Stimulated activated naive CD4-positive, alpha-beta T cell treated with Interleukin-2 at 50 U/mL for 16 hours (primary cell): ENCODE measurements around the gene CLIC4.
"Not testable (repeated sequence)": the region's sequence is repeated elsewhere in the genome, so short reads cannot be mapped to it uniquely, and the experiment has no call there.

Experiments used
- DNase-seq: peaks from one replicate; lab custom pipeline; 2025; lab: John Stamatoyannopoulos, UW

The CLIC4 gene

DNA sequence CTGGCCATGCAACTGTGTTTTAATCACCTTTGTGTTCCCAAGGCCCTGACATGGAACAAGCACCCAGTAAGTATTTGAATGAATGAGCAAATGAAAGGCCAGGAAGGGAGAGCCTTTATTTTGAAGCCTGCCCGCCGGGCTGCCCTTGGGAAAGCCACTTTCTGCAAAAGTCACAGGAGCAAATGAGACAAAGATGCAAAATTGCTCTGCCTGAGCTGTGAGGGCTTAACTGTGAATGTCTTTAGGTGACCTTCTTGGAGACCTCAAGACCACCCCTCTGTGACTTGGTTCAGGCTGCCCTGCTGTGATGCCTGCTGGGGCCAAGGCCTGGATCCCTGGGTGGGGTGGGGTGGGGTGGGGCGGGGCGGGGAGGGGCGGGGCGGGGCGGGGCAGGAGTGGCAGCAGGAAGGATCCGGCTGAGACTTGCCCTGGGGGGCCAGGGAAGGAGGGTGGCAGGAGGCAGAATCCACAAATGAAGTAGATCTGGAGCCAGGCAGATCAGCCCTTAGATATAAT lies 130.8 kb downstream of the CLIC4 start:
- no peak for DNase-seq

DNA sequence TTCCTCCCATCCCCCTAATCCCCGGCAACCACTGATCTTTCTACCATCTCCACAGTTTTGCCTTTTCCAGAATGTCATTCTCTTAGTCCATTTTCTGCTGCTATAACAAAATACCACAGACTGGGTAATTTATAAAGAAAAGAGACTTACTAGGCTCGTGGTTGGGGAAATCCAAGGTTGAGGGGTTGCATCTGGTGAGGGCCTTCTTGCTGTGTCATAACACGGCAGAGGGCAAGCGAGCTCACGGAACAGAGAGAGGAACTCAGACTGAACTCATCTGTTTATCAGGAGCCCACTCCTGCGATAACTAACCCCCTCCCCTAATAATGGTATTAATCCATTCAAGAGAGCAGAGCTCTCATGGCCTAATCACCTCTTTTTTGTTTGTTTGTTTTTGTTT lies 132.8 kb downstream of the CLIC4 start:
- no peak for DNase-seq

DNA sequence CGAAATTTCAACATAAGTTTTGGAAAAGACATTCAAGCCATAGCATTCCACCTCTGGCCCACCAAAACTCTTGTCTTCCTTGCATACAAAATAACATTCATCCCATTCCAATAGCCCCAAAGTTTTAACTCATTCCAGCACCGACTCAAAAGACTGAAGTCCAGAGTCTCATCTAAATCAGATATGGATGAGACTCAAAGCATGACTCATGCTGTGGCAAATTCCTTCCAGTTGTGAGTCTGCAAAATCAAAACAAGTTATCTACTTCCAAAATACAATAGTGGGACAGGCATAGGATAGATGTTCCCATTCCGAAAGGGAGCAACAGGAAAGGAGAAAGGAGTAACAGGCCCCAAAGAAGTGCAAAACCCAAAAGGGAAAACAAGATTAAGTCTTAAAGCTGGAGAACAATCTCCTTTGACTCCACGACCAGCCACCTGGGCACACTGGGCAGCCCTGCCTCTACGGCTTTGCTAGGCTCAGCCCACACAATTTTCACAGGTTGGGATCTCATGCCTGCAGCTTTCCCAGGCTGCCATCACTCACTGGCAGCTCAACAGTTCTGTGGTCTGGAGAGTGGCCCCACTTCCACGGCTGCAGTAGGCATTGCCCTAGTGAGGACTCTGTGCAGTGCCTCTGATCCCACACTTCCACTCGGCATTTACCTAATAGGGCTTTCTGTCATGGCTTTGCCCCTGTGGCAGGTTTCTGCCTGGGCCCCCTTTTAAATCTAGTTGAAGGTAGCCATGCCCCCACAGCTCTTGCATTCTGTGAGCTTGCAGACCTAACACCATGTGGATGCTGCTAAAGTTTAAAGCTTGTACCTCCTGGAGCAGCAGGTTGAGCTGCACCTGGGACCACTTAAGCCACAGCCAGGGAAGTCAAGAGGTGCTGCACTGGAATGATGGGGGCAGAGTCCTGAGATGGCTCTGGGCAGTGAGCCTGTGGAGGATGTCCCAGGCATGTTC lies 133.8 kb downstream of the CLIC4 start:
- no peak for DNase-seq

DNA sequence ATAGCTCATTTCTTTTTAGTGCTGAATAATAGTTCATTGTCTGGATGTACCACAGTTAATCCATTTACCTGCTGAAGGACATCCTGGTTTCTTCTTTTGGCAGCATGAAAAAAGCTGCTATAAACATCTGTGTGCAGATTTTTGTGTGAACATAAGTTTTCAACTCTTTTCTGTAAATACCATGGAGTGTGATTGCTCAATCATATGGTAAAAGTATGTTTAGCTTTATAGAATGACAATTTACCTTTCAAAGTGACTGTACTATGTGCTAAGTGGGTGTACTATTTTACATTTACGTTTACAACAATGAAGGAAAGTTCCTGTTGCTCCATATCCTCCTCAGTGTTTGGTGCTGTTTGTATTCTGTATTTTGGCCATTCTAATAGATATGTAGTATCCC lies 135.8 kb downstream of the CLIC4 start:
- no peak for DNase-seq

DNA sequence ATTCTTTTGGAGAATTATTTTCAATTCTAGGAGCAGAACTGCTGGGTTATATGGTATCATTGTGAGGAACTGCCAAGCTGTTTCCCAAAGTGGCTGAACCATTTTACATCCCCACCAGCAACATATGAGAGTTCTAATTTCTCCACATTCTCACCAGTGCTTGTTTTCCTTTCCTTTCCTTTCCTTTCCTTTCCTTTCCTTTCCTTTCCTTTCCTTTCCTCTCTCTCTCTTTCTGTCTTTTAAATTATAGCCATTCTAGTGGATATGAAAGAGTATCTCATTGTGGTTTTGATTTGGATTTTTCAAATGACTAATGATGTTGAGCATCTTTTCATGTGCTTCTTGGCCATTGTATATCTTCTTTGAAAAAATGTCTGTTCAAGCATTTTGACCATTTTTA lies 139.5 kb downstream of the CLIC4 start:
- no peak for DNase-seq

- DNase-seq = no peak
Observed at GRCh38 chr1:24886241-24886640, 141.0 kb downstream of the CLIC4 start.

DNA sequence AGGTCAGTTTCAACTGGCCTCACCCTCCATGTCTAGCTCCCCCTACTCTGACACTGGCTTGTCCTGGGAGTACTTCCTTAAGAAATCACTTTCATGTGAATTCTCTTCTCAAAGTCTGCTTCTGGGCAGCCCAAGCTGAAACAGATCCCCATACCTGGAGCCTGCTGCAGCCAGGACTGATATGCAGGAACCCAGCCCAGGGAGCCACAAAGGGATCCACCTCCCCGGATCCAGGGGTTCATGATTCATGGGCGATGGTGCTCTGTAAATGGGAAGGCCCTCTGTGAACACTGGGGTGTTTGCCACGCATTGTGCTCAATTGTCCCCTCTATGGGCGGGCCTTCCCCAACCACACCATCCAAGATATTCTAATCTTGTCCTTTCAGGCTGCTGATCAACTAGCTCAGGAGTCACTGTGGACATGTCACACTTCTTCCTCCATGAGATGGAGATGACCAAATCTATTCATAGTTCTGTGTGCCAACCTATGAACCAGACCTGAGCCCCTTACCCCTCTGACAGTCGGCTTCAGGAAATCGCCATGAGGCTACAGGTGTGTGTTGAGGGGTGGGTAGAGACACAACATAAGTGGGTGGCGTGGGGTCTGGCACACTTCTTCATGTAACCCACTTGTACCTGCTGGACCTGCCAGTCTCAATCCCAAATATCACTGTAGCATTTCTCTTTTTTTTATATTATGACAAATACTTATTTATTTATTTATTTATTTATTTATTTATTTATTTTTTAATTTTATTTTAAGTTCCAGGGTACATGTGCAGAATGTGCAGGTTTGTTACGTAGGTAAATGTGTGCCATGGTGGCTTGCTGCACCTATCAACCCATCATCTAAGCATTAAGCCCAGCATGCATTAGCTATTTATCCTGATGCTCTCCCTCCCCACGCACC lies 143.1 kb downstream of the CLIC4 start:
- DNase-seq = no peak

DNA sequence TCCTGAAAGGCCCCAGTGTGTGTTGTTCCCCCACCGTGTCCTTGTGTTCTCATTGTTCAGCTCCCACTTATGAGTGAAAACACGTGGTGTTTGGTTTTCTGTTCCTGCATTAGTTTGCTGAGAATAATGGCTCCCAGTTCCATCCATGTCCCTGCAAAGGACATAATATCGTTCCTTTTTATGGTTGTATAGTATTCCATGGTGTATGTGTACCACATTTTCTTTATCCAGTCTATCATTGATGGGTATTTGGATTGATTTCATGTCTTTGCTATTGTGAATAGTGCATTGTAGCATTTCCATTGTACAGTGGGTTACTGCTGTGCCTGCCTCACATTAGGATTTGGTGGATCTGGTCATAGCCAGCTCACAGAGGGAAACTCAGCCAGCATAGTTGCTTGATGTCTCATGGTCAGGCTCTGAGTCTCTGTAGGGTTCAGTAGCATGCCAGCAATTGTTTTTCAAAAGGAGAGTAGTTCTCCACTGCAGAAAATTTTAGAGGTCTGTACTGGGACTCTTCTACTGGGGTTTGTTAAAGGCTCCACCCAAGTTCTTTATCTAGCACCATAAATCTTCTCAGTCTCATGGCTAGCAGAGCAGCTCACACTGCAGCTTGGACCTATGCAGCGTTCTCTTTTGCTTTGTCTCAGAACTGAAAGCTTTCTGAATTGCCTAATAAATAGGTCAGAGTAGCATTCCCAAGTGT lies 143.9 kb downstream of the CLIC4 start:
- DNase-seq = no peak

GRCh38 chr1:24890887-24891286 lies 145.6 kb downstream of the CLIC4 start:
- no peak for DNase-seq

GRCh38 chr1:24891367-24891766 lies 146.1 kb downstream of the CLIC4 start:
- not testable (repeated sequence) for DNase-seq

DNA sequence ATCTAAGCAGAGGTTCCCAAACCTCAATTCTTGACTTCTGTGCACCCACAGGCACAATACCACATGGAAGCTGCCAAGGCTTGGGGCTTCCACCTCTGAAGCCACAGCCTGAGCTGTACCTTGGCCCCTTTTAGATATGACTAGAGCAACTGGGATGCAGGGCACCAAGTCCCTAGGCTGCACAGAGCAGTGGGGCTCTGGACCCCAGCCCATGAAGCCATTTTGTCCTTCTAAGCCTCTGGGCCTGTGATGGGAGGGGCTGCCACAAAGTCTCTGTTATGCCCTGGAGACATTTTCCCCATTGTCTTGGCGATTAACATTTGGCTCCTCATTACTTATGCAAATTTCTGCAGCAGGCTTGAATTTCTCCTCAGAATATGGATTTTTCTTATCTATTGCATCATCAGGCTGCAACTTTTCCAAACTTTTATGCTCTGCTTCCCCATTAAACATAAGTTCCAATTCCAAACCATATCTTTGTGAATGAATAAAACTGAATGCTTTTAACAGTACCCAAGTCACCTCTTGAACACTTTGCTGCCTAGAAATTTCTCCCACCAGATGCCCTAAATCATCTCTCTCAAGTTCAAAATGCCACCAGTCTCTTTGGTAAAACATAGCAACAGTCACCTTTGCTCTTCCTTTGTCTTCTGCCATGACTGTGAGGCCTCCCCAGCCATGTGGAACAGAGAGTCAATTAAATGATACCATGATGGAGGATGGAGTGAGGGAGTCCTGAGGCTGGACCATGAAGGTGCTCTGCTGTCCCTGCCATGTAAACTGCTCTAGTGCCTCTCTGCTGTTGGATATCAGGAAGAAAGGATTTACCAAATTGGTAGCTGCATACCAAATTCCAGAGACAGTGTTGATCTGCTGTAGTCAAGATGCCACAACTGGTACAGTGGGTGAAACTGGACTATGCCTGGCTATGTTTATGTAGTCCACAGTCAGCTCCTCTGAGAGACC lies 147.2 kb downstream of the CLIC4 start:
- no peak for DNase-seq

GRCh38 chr1:24893431-24893830 lies 148.2 kb downstream of the CLIC4 start:
- no peak for DNase-seq
